ENCODE measurements around the gene TRAPPC11. TPM values are rescaled to one million over a fixed set of nuclear protein-coding genes. Genes with fewer than 3 reads are reported as not detected.

The TRAPPC11 gene
- total and polyA plus RNA-seq, 2 of the 13 experiments (the other 11 are each of a cell fraction or from before 2014, with no cell fraction given): 18.0 to 23.2 TPM

DNA sequence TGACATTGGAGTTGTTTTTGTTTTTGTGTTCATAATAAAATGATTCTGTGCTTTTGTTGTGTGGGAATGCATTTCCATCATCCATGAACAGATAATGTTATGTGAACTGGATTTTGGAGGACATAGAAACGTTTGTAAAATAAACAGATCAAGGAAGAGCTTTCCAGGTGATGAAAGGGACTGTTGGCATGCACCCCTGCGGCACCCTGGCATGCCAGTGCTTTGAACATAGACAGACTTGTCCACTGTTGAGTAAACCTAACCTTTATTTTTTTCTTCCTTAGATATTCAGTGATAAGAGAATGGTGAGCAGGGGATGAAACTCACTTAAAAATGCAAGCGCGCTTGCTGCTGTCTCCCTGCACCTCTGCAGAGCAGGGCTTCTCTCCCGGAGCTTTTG, 59.8 kb downstream of the TRAPPC11 start:
- CTCF ChIA-PET (ENCODE audit: low intra/inter-chr PET ratio, low total read pairs): no interaction called here
- intact Hi-C loops (cut with micrococcal nuclease; ENCODE audit: unreplicated experiment): no loop called here
- WGBS (ENCODE audit: low lambda C conversion rate): 28% methylated on average over 5 of the region's 5 CpGs
- TF ChIP-seq ERF (CRISPR knock-in tag; IDR thresholded peaks at IDR 0.05) (no peak), TEAD3 (CRISPR knock-in tag; optimal IDR thresholded peaks at IDR 0.05; ENCODE audit: borderline replicate concordance) (no peak), CAMTA2 (CRISPR knock-in tag; IDR thresholded peaks at IDR 0.05; ENCODE audit: borderline replicate concordance) (no peak), STAG1 (CRISPR knock-in tag; IDR thresholded peaks at IDR 0.05) (no peak), SALL1 (CRISPR knock-in tag; IDR thresholded peaks at IDR 0.05) (no peak), ZSCAN29 (CRISPR knock-in tag; conservative IDR thresholded peaks at IDR 0.05) (no peak), PHF8 (CRISPR knock-in tag; IDR thresholded peaks at IDR 0.05) (no peak), GABPA (IDR thresholded peaks at IDR 0.05; ENCODE audit: low read depth, low read length) (no peak), GABPA (CRISPR knock-in tag; IDR thresholded peaks at IDR 0.05; ENCODE audit: low read depth) (no peak), ZNF777 (CRISPR knock-in tag; IDR thresholded peaks at IDR 0.05) (no peak), ZNF180 (CRISPR knock-in tag; IDR thresholded peaks at IDR 0.05; ENCODE audit: borderline replicate concordance, low read depth) (no peak), DMTF1 (CRISPR knock-in tag; IDR thresholded peaks at IDR 0.05) (no peak)
- TF ChIP-seq, protein P1, sequence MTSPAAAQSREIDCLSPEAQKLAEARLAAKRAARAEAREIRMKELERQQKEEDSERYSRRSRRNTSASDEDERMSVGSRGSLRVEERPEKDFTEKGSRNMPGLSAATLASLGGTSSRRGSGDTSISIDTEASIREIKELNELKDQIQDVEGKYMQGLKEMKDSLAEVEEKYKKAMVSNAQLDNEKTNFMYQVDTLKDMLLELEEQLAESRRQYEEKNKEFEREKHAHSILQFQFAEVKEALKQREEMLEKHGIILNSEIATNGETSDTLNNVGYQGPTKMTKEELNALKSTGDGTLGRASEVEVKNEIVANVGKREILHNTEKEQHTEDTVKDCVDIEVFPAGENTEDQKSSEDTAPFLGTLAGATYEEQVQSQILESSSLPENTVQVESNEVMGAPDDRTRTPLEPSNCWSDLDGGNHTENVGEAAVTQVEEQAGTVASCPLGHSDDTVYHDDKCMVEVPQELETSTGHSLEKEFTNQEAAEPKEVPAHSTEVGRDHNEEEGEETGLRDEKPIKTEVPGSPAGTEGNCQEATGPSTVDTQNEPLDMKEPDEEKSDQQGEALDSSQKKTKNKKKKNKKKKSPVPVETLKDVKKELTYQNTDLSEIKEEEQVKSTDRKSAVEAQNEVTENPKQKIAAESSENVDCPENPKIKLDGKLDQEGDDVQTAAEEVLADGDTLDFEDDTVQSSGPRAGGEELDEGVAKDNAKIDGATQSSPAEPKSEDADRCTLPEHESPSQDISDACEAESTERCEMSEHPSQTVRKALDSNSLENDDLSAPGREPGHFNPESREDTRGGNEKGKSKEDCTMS (CRISPR knock-in tag; conservative IDR thresholded peaks at IDR 0.05): no peak
- TF ChIP-seq, protein P2, sequence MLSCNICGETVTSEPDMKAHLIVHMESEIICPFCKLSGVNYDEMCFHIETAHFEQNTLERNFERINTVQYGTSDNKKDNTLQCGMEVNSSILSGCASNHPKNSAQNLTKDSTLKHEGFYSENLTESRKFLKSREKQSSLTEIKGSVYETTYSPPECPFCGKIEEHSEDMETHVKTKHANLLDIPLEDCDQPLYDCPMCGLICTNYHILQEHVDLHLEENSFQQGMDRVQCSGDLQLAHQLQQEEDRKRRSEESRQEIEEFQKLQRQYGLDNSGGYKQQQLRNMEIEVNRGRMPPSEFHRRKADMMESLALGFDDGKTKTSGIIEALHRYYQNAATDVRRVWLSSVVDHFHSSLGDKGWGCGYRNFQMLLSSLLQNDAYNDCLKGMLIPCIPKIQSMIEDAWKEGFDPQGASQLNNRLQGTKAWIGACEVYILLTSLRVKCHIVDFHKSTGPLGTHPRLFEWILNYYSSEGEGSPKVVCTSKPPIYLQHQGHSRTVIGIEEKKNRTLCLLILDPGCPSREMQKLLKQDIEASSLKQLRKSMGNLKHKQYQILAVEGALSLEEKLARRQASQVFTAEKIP (CRISPR knock-in tag; IDR thresholded peaks at IDR 0.05; ENCODE audit: borderline replicate concordance): no peak
- TF ChIP-seq, protein P3, sequence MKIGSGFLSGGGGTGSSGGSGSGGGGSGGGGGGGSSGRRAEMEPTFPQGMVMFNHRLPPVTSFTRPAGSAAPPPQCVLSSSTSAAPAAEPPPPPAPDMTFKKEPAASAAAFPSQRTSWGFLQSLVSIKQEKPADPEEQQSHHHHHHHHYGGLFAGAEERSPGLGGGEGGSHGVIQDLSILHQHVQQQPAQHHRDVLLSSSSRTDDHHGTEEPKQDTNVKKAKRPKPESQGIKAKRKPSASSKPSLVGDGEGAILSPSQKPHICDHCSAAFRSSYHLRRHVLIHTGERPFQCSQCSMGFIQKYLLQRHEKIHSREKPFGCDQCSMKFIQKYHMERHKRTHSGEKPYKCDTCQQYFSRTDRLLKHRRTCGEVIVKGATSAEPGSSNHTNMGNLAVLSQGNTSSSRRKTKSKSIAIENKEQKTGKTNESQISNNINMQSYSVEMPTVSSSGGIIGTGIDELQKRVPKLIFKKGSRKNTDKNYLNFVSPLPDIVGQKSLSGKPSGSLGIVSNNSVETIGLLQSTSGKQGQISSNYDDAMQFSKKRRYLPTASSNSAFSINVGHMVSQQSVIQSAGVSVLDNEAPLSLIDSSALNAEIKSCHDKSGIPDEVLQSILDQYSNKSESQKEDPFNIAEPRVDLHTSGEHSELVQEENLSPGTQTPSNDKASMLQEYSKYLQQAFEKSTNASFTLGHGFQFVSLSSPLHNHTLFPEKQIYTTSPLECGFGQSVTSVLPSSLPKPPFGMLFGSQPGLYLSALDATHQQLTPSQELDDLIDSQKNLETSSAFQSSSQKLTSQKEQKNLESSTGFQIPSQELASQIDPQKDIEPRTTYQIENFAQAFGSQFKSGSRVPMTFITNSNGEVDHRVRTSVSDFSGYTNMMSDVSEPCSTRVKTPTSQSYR (CRISPR knock-in tag; IDR thresholded peaks at IDR 0.05; ENCODE audit: borderline replicate concordance): no peak

More for the DNA sequence above, 59.8 kb downstream of the TRAPPC11 start:
- Histone ChIP-seq H2AFZ (ENCODE audit: low read length) (no peak overlapping the region), H3K9ac (ENCODE audit: insufficient read depth, low read depth, low read length) (no peak overlapping the region), H3K4me1 (ENCODE audit: insufficient read depth, low read length) (peaks cover 33% of the 10 kb centered on the region), H3K79me2 (ENCODE audit: insufficient read depth, low read length) (no peaks in the 10 kb centered on the region), H3K9me3 (ENCODE audit: low read length) (no peaks in the 10 kb centered on the region), H3K27ac (ENCODE audit: extremely low read length, insufficient read depth, low read length) (no peak overlapping the region), H3K36me3 (replicated peaks in 1 of 2; ENCODE audit: control insufficient read depth in 1 of 2, insufficient read depth in 2 of 2, low read length in 2 of 2) (no peaks in the 10 kb centered on the region), H4K20me1 (ENCODE audit: insufficient read depth, low read length) (no peaks in the 10 kb centered on the region), H3K4me3 (replicated peaks in 1 of 3; ENCODE audit: insufficient read depth in 1 of 3, low read depth in 2 of 3, low read length in 3 of 3) (no peak overlapping the region), H3K4me2 (ENCODE audit: low read depth, low read length) (no peak overlapping the region), H3K27me3 (ENCODE audit: control insufficient read depth in 1 of 2, insufficient read depth in 2 of 2, low read length in 2 of 2) (no peaks in the 10 kb centered on the region)
- in situ Hi-C loops (cut with HindIII; ENCODE audit: extremely low pct_ligation_motif_present, low pct_unique_long_range_greater_than_20kb): no loop called here
- no TSS peak for BruUV-seq (replicated peaks)
- POLR2A ChIA-PET: interaction anchor here (1.1 kb wide), 1 partner anchor 275 kb away, joined by 3 read pairs; no protein-coding TSS in a partner anchor
- FAIRE-seq (no peak), ATAC-seq (no peak), DNase-seq (ENCODE audit: low spot score) (peak; percentile 26)
